ENCODE measurements around the gene SRC. TPM values are rescaled to one million over a fixed set of nuclear protein-coding genes. Genes with fewer than 3 reads are reported as not detected.

SRC gene
- total and polyA plus RNA-seq, 8 donors, result 21.3 to 78.4 (median 36.8) TPM

DNA sequence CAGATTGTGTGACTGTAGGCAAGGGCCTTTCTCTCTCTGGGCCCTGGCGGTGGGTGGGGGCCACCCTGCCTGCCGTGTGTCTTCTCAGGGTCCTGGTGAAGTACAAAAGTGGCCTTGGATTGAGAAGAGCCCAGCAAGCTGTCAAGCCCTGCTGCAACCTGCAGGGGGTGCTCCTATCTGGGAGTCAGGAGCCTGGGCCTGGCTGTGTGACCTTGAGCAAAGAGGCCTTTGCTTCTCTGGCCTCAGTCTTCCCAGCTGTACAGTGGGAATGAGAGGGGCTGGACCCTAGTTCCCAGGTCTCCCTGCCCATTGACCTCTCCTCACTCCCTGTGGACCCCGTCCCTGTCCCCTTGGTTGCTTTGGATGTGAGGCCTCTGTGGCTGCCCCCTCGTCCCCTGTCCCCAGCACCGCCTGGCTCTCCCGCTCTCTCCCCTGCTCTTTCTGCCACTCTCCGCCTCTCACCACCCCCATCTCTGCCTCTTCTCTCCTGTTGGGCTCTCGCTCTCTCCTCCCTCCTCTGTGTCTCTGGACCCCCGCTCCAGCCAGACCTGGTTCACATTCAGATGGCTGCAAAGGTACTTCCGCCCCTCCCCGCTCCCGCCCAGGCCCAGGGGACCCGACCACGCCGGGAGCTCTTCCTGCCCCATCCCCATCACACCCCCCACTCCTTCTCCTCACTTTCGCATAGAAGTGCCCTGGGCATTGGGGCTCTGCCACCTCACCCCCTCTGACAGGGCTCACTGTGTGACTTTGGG, 46.7 kb downstream of the SRC start:
- FAIRE-seq, result no peak
- no peak for ATAC-seq
- H3K4me1 ChIP-seq, result no peaks in the 10 kb centered on the region
- no peaks in the 10 kb centered on the region for H3K27me3 ChIP-seq
- TF ChIP-seq, protein P1, sequence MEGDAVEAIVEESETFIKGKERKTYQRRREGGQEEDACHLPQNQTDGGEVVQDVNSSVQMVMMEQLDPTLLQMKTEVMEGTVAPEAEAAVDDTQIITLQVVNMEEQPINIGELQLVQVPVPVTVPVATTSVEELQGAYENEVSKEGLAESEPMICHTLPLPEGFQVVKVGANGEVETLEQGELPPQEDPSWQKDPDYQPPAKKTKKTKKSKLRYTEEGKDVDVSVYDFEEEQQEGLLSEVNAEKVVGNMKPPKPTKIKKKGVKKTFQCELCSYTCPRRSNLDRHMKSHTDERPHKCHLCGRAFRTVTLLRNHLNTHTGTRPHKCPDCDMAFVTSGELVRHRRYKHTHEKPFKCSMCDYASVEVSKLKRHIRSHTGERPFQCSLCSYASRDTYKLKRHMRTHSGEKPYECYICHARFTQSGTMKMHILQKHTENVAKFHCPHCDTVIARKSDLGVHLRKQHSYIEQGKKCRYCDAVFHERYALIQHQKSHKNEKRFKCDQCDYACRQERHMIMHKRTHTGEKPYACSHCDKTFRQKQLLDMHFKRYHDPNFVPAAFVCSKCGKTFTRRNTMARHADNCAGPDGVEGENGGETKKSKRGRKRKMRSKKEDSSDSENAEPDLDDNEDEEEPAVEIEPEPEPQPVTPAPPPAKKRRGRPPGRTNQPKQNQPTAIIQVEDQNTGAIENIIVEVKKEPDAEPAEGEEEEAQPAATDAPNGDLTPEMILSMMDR (IDR thresholded peaks at IDR 0.05), result no peak
- H3K27ac ChIP-seq, result no peak overlapping the region
- H3K9me3 ChIP-seq, result no peaks in the 10 kb centered on the region
- H3K4me3 ChIP-seq, result no peak overlapping the region
- H3K36me3 ChIP-seq, result peaks cover 0 to 9% (median 5%) of the 10 kb centered on the region in 3 donors
- WGBS, 2 donors, result 93 to 94% methylated on average over 14 to 16 of the region's 16 CpGs
- intact Hi-C loops (cut with DNase I), result loop anchor here in 1 of 3 donors (10.0 kb wide), 1 partner anchor 132 kb away; the partner anchor contains the start of genes BLCAP and NNAT
- DNase-seq, result peak in 2 of 6 donors; percentile 39 to 49

DNA sequence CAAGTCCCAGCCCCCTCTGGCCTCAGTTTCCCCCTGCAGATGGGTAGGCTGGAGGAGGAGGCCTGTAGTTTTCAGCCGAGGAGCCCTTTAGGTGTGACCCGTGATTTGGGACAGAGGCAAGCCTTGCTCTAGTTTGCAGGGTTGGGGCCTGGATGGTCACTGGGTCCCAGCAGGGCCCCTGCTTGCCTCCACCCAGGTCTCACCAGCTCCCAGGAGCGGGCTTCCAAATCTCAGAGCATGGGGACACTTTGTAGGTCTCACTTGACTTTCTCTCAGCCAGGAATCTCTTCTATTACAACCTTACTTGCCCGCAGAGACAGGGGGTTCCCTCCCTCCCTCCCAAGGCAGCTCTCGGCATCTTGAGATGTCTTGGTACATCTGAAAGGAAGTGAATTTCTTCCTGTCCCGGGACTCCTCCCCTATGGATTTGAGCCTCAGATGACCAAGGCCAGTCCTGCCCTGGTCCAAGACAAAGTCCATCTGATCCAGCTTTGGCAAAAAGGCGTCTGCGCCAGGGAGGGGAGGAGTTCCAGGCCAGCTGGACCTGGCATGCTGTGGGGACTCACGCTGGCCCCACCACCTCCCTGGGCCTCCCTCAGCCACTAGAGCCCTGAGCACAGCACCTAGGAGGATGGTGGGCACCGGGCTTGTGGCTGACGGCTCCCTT, 47.4 kb downstream of the SRC start:
- Histone ChIP-seq H3K27me3 (no peaks in the 10 kb centered on the region), H3K4me1 (no peaks in the 10 kb centered on the region), H3K4me3 (no peak overlapping the region), H3K36me3 (peaks cover 0 to 13% (median 6%) of the 10 kb centered on the region in 3 donors), H3K27ac (no peak overlapping the region), H3K9me3 (no peaks in the 10 kb centered on the region)
- no peak for ATAC-seq
- FAIRE-seq, result no peak
- intact Hi-C loops (cut with DNase I), result loop anchor here in 1 of 3 donors (10.0 kb wide), 1 partner anchor 131 kb away; the partner anchor contains the start of genes BLCAP and NNAT
- WGBS, 2 donors, result 78 to 84% methylated on average over 11 of the region's 11 CpGs
- peak in 1 of 6 donors; percentile 43 for DNase-seq
- TF ChIP-seq, protein P1 (IDR thresholded peaks at IDR 0.05), result no peak

DNA sequence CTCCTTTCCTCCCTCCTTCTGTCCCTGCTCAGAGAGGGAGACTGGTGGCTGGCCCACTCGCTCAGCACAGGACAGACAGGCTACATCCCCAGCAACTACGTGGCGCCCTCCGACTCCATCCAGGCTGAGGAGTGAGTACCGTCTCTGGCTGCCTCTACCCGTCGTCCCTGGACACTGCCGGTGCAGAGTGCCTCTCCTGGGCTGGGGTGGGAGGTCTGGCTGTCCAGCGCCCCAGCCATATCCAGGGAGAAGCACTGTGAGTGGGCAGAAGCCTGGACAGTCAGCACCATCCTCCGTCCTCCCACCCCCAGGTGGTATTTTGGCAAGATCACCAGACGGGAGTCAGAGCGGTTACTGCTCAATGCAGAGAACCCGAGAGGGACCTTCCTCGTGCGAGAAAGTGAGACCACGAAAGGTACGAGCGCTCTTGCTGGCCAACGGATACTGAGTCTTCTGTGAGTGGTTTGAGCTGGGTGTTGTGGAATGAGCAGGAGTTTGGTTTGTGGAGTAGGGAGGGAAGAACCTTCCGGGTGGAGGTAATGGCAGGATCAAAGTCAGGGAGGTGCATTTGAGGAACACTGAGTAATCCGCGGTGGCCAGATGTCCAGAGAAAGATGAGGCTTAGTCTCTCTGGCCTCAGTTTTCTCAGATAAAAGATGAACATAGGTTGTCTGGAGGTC, 48.1 kb downstream of the SRC start:
- no peak overlapping the region for H3K4me3 ChIP-seq
- ATAC-seq (no peak), FAIRE-seq (no peak), DNase-seq (peak in 2 of 6 donors; percentile 40 to 45)
- 91 to 94% methylated on average over 22 of the region's 22 CpGs for WGBS, 2 donors
- intact Hi-C loops (cut with DNase I), result loop anchor here in 1 of 3 donors (10.0 kb wide), 1 partner anchor 131 kb away; the partner anchor contains the start of genes BLCAP and NNAT
- H3K27ac ChIP-seq, result no peak overlapping the region
- H3K9me3 ChIP-seq, result no peaks in the 10 kb centered on the region
- peaks cover 0 to 16% (median 6%) of the 10 kb centered on the region in 3 donors for H3K36me3 ChIP-seq
- H3K27me3 ChIP-seq, result no peaks in the 10 kb centered on the region
- no peaks in the 10 kb centered on the region for H3K4me1 ChIP-seq
- TF ChIP-seq, protein P1 (IDR thresholded peaks at IDR 0.05), result no peak

DNA sequence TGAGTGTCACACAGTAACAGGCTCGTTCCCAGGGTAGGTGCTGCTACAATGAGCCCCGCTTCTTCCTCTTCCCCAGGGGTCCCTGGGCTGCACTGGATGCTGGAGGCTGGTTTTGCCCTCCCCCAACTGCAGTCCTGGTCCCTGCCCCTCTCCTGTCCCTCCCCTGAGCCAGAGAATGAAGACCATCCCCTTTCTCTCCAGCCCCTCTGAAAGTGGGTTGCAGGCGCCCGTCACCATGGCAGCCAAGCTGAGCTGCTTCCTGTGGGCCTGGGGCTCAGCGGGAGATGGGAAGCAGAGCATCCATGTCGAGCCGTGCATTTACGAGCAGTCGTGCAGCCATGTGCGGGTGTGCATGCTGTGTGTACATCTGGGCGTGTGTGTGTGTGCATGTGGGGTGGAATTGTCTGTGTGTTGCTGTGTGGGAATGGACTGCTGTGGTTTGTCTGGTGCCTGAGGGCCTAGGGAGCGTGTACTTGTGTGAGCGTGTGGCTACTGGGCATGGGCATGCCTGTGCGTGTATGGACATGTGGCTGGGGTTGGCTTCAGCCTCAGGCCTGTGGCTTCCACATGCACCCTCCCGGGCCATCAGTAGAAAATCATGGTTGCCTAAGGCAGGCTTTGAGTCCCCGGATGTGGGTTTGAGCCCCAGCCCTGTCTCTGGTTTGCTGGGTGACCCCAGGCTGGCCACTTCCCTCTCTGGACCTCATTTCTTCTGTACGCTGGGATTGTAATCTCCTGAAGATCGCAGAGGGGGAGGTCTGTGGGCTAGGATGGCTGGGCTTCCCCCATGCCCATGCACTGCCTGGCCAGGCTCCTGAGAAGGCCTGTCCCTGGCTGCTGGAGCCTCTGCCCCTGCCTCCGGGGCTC, 48.8 kb downstream of the SRC start:
- H3K9me3 ChIP-seq, result no peaks in the 10 kb centered on the region
- DNase-seq (peak in 1 of 6 donors; percentile 11), ATAC-seq (no peak), FAIRE-seq (no peak)
- H3K36me3 ChIP-seq, result peaks cover 0 to 16% (median 6%) of the 10 kb centered on the region in 3 donors
- H3K27me3 ChIP-seq, result no peaks in the 10 kb centered on the region
- 92 to 93% methylated on average over 19 of the region's 19 CpGs for WGBS, 2 donors
- H3K27ac ChIP-seq, result no peak overlapping the region
- TF ChIP-seq, protein P1 (IDR thresholded peaks at IDR 0.05), result no peak
- intact Hi-C loops (cut with DNase I), result loop anchor here in 1 of 3 donors (10.0 kb wide), 1 partner anchor 130 kb away; the partner anchor contains the start of genes BLCAP and NNAT
- no peak overlapping the region for H3K4me3 ChIP-seq
- no peaks in the 10 kb centered on the region for H3K4me1 ChIP-seq

Measured in pancreas (tissue), 10 donors.